Measurements from ENCODE around the gene KDM4B. TPM values are rescaled to one million over a fixed set of nuclear protein-coding genes. Genes with fewer than 3 reads are reported as not detected.
A peak's percentile ranks its signal among the peaks of the same experiment; 100 is the strongest.

The KDM4B gene
- total and polyA plus RNA-seq, 7 donors = 7.2 to 46.5 (median 21.4) TPM

DNA sequence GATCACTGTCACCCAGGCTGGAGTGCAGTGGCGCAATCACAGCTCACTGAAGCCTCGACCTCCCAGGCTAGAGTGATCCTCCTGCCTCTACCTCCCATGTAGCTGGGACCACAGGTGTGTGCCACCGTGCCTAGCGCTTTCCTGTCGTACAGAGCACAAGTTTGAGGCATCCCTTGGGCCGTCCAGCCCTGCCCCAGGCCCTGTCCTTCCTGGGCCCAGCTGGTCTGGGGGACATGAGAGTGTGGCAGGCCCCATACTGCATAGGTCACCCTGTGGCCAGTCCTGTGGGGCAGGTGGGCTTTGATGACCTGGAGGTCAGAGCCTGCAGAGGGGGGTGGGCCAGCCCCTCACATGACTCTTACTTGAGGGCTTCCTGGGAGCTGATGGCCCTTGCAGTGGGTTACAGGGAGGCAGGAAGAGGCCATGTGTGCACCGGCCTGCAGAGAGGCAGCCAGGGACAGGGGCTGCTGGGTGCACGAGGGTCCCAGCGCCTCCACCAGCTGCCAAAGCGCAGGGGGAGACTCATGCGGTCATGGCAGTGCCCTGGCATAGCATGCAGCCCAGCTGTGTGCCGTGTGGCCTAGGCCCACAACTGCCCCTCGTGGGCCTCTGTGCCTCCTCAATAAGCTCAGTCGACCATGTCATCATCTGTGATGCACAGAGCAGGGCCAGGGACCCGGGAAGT, 61.4 kb downstream of the KDM4B start:
- Histone ChIP-seq H3K9me3 (no peaks in the 10 kb centered on the region), H3K27me3 (no peaks in the 10 kb centered on the region), H3K36me3 (peaks cover 0 to 27% (median 10%) of the 10 kb centered on the region in 4 donors), H3K4me3 (no peak overlapping the region), H3K27ac (no peak overlapping the region), H3K4me1 (peaks cover 0 to 55% (median 45%) of the 10 kb centered on the region in 4 donors)
- intact Hi-C loops (cut with DNase I) = loop anchor here (2.0 to 5.0 kb wide), 4 partner anchors 29 to 218 kb away; partner anchors contain the start of gene KDM4B
- WGBS, 2 donors = 88% methylated on average over 15 of the region's 15 CpGs
- DNase-seq = no peak
- TF ChIP-seq, protein P1, sequence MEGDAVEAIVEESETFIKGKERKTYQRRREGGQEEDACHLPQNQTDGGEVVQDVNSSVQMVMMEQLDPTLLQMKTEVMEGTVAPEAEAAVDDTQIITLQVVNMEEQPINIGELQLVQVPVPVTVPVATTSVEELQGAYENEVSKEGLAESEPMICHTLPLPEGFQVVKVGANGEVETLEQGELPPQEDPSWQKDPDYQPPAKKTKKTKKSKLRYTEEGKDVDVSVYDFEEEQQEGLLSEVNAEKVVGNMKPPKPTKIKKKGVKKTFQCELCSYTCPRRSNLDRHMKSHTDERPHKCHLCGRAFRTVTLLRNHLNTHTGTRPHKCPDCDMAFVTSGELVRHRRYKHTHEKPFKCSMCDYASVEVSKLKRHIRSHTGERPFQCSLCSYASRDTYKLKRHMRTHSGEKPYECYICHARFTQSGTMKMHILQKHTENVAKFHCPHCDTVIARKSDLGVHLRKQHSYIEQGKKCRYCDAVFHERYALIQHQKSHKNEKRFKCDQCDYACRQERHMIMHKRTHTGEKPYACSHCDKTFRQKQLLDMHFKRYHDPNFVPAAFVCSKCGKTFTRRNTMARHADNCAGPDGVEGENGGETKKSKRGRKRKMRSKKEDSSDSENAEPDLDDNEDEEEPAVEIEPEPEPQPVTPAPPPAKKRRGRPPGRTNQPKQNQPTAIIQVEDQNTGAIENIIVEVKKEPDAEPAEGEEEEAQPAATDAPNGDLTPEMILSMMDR (IDR thresholded peaks at IDR 0.05) = no peak
- no peak for TF ChIP-seq POLR2A (IDR thresholded peaks at IDR 0.05)
- TF ChIP-seq POLR2AphosphoS5 (IDR thresholded peaks at IDR 0.05) = no peak
- no peak for TF ChIP-seq EP300 (IDR thresholded peaks at IDR 0.05)

DNA sequence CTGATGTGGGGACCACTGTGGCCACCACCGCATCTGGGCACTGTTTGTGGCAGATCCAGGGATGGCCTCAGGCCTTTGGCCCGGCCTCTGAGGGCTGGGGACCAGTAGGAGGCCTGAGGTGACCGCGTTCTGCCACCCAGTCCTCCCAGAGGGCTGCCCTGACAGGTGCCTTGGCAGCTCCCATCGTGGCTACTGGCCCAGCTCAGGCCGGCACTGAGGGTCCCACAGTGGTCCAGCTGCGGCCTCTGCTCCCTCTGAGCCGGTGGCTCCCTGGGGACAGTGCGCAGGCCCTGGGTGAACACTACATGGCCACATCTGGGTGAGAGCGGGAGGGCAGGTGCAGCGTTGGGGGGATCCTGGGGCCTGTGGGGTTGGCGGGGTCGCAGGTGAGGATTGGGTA, 61.9 kb downstream of the KDM4B start:
- DNase-seq = no peak
- no peak overlapping the region for H3K27ac ChIP-seq
- intact Hi-C loops (cut with DNase I) = loop anchor here (1.0 to 5.0 kb wide), 5 partner anchors 30 to 219 kb away; partner anchors contain the start of gene KDM4B
- H3K9me3 ChIP-seq = no peaks in the 10 kb centered on the region
- WGBS, 2 donors = 84 to 94% methylated on average over 13 of the region's 13 CpGs
- TF ChIP-seq POLR2AphosphoS5 (IDR thresholded peaks at IDR 0.05) = no peak
- TF ChIP-seq EP300 (IDR thresholded peaks at IDR 0.05) = no peak
- TF ChIP-seq, protein P1 (IDR thresholded peaks at IDR 0.05) = no peak
- no peak for TF ChIP-seq POLR2A (IDR thresholded peaks at IDR 0.05)
- peaks cover 0 to 27% (median 10%) of the 10 kb centered on the region in 4 donors for H3K36me3 ChIP-seq
- H3K4me3 ChIP-seq = no peak overlapping the region
- H3K4me1 ChIP-seq = peaks cover 0 to 61% (median 50%) of the 10 kb centered on the region in 4 donors
- no peaks in the 10 kb centered on the region for H3K27me3 ChIP-seq

DNA sequence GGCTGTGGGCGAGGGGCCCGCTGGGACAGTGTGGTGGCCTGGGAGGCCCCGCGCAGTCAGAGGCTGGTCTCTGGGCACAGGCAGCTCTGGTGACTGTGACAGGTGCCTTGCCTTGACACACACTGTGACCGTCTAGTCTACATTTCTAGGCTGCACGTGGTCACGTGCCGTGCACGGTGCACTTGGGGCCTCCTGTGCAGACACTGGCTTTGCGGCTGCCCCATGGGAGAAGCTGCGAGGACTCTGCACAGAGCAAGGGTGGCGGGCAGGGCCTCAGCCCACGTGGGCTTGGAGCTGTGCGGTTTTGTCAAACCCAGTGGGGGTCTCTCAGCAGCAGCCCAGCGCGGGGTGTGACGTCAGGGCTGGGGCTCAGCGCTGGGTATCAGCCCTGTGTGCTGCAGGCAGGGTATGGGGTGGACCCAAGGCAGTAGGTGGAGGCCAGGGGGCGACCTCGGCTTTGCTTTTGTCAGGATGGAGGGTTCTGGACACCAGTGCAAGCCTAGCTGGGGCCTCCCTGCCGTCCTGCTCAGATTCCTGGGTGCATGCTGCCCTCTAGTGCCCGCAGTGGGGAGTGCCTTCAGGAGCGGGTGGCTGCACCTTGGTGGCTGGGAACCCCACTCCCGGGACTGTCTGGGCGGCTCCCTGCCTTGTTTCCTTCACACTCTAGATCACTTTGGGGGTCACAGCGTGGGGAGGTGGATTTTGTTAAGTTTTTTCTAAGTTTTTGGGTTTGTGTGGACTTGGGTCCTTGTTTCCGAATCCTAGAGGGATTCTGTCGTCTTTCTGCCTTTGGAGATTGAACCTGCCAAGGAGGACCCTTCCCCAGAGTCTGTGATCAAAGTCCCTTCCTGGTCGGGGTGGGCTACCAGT, 62.6 kb downstream of the KDM4B start:
- WGBS, 2 donors = 57 to 60% methylated on average over 29 of the region's 29 CpGs
- no peak overlapping the region for H3K4me3 ChIP-seq
- H3K9me3 ChIP-seq = no peaks in the 10 kb centered on the region
- no peak for TF ChIP-seq POLR2A (IDR thresholded peaks at IDR 0.05)
- TF ChIP-seq, protein P1 (IDR thresholded peaks at IDR 0.05) = peak; percentile 89 to 95 (median 93)
- TF ChIP-seq POLR2AphosphoS5 (IDR thresholded peaks at IDR 0.05) = no peak
- intact Hi-C loops (cut with DNase I) = loop anchor here (1.0 to 5.0 kb wide), 5 partner anchors 31 to 219 kb away; partner anchors contain the start of gene KDM4B
- H3K27me3 ChIP-seq = no peaks in the 10 kb centered on the region
- H3K27ac ChIP-seq = peak overlapping the region in 1 of 4 donors; percentile 2
- peaks cover 0 to 63% (median 51%) of the 10 kb centered on the region in 4 donors for H3K4me1 ChIP-seq
- peaks cover 0 to 27% (median 10%) of the 10 kb centered on the region in 4 donors for H3K36me3 ChIP-seq
- peak; percentile 91 for DNase-seq

DNA sequence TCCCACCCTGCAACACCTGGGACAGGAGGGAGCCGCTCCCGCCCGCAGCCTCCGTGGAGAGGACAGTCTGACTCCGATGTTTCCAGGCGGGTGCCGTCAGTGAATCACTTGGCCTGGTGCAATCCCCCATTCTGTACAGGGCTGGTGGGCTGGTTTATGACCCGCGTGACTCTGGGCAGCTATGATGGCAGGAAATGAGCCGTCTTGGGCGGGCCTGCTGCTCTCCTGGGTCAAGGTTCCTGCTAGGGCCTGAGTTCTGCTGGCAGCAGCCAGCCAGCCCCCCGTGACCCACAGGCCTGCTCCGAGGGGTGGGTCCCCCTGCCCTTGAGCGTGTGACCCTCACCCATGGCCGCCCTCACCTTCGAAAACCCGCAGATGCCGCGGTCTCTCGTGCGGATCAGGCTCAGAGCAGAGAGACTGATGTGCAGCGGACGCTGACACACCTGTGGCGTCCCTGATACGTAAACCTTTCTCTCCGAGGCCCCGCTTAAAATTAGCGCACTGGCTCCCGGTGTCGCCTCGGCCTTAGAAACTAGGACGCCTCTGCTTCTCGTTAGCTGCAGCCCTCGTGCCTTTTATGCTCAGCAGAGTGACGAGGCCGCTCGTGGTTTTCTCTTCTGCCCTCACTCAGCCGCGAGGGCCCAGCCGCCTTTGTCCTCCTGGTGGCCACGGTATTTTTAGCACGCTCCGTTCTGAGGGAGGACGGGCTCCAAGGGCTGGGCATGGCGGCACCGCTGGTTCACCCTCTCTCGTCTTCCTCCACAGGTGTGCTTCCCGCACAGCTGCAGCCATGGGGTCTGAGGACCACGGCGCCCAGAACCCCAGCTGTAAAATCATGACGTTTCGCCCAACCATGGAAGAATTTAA, 63.4 kb downstream of the KDM4B start:
- intact Hi-C loops (cut with DNase I) = loop anchor here (5.0 kb wide), 1 partner anchor 220 kb away; no protein-coding TSS in a partner anchor
- WGBS, 2 donors = 87 to 88% methylated on average over 52 of the region's 52 CpGs
- Histone ChIP-seq H3K36me3 (peaks cover 0 to 27% (median 10%) of the 10 kb centered on the region in 4 donors), H3K4me1 (peaks cover 0 to 65% (median 51%) of the 10 kb centered on the region in 4 donors), H3K27me3 (no peaks in the 10 kb centered on the region), H3K9me3 (no peaks in the 10 kb centered on the region), H3K4me3 (no peak overlapping the region), H3K27ac (no peak overlapping the region)
- no peak for TF ChIP-seq POLR2A (IDR thresholded peaks at IDR 0.05)
- no peak for TF ChIP-seq POLR2AphosphoS5 (IDR thresholded peaks at IDR 0.05)
- TF ChIP-seq, protein P1 (IDR thresholded peaks at IDR 0.05) = no peak
- no peak for TF ChIP-seq EP300 (IDR thresholded peaks at IDR 0.05)
- DNase-seq = no peak
